Measurements from ENCODE around the gene SUCLG2.

- TF ChIP-seq ZBTB2 (IDR thresholded peaks at IDR 0.05), result no peak
- TF ChIP-seq CTCF (IDR thresholded peaks at IDR 0.05 in 2 of 3, conservative IDR thresholded peaks at IDR 0.05 in 1 of 3; ENCODE audit: insufficient read depth in 2 of 3, low read depth in 1 of 3, low read length in 3 of 3), result no peak
Measured at GRCh38 chr3:67376416-67376815, 278.0 kb downstream of the SUCLG2 start.

Data from K562 (cell line).